Measurements from ENCODE around the gene TTC6.

GRCh38 chr14:37598747-37599506 lies 3.5 kb downstream of the TTC6 start:
- TF ChIP-seq, protein P1, sequence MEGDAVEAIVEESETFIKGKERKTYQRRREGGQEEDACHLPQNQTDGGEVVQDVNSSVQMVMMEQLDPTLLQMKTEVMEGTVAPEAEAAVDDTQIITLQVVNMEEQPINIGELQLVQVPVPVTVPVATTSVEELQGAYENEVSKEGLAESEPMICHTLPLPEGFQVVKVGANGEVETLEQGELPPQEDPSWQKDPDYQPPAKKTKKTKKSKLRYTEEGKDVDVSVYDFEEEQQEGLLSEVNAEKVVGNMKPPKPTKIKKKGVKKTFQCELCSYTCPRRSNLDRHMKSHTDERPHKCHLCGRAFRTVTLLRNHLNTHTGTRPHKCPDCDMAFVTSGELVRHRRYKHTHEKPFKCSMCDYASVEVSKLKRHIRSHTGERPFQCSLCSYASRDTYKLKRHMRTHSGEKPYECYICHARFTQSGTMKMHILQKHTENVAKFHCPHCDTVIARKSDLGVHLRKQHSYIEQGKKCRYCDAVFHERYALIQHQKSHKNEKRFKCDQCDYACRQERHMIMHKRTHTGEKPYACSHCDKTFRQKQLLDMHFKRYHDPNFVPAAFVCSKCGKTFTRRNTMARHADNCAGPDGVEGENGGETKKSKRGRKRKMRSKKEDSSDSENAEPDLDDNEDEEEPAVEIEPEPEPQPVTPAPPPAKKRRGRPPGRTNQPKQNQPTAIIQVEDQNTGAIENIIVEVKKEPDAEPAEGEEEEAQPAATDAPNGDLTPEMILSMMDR (IDR thresholded peaks at IDR 0.05), result no peak
- TF ChIP-seq POLR2A (IDR thresholded peaks at IDR 0.05), result no peak
